Suprapubic skin (tissue), 4 donors: ENCODE data around the gene BNIP5.

Source experiments
- POLR2A ChIP-seq, 2 donors: fragments of 450-650 bp; IDR thresholded peaks; one replicate each; pipeline ENCODE4 v1.6.1; 2017; ENCODE audit warnings: antibody characterized with exemption in 2 of 2, mild to moderate bottlenecking in 2 of 2, moderate library complexity in 2 of 2
- POLR2AphosphoS5 ChIP-seq, 3 donors: sonication (generic); formaldehyde crosslinking; IDR thresholded peaks; one replicate each; pipeline ENCODE4 v1.6.1; 2017; ENCODE audit warnings: antibody characterized with exemption in 3 of 3
- TF ChIP-seq, protein P1 (sequence below), 2 donors: fragments of 200-600 bp in 1 of 2; fragments of 450-650 bp in 1 of 2; sonication (generic) in 1 of 2; IDR thresholded peaks; one replicate each; pipeline ENCODE4 v1.5.1; 2016 to 2019; ENCODE audit warnings: antibody characterized with exemption in 2 of 2, mild to moderate bottlenecking in 1 of 2, moderate library complexity in 1 of 2

GRCh38 chr6:36367743-36368142 is 31.1 kb upstream of the BNIP5 start:
- TF ChIP-seq, protein P1, sequence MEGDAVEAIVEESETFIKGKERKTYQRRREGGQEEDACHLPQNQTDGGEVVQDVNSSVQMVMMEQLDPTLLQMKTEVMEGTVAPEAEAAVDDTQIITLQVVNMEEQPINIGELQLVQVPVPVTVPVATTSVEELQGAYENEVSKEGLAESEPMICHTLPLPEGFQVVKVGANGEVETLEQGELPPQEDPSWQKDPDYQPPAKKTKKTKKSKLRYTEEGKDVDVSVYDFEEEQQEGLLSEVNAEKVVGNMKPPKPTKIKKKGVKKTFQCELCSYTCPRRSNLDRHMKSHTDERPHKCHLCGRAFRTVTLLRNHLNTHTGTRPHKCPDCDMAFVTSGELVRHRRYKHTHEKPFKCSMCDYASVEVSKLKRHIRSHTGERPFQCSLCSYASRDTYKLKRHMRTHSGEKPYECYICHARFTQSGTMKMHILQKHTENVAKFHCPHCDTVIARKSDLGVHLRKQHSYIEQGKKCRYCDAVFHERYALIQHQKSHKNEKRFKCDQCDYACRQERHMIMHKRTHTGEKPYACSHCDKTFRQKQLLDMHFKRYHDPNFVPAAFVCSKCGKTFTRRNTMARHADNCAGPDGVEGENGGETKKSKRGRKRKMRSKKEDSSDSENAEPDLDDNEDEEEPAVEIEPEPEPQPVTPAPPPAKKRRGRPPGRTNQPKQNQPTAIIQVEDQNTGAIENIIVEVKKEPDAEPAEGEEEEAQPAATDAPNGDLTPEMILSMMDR (IDR thresholded peaks at IDR 0.05) = no peak
- no peak for TF ChIP-seq POLR2A (IDR thresholded peaks at IDR 0.05)
- TF ChIP-seq POLR2AphosphoS5 (IDR thresholded peaks at IDR 0.05) = no peak
